ENCODE results near the gene SLC35F5.

GRCh38 chr2:113712941-113713340, 43.5 kb downstream of the SLC35F5 start:
- TF ChIP-seq, protein P1, sequence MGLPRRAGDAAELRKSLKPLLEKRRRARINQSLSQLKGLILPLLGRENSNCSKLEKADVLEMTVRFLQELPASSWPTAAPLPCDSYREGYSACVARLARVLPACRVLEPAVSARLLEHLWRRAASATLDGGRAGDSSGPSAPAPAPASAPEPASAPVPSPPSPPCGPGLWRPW (IDR thresholded peaks at IDR 0.05): no peak
- TF ChIP-seq REST (IDR thresholded peaks at IDR 0.05): no peak
- no peak for TF ChIP-seq POLR2A (IDR thresholded peaks at IDR 0.05; ENCODE audit: low read length)
- no peak for TF ChIP-seq HDAC2 (IDR thresholded peaks at IDR 0.05)
- no peak for TF ChIP-seq CTCF (IDR thresholded peaks at IDR 0.05)
- TF ChIP-seq MAZ (IDR thresholded peaks at IDR 0.05; ENCODE audit: borderline replicate concordance, low read depth, low read length): no peak
- TF ChIP-seq EP300 (IDR thresholded peaks at IDR 0.05): no peak
- no peak for TF ChIP-seq RNF2 (IDR thresholded peaks at IDR 0.05; ENCODE audit: borderline replicate concordance, low read depth)
- TF ChIP-seq SREBF2 (IDR thresholded peaks at IDR 0.05): no peak
- no peak for TF ChIP-seq MAFK (IDR thresholded peaks at IDR 0.05; ENCODE audit: partially characterized antibody)
- TF ChIP-seq NPAS2 (CRISPR knock-in tag; IDR thresholded peaks at IDR 0.05; ENCODE audit: borderline replicate concordance): no peak
- no peak for TF ChIP-seq KDM5A (IDR thresholded peaks at IDR 0.05)

Measured in A549 (cell line).